Activated T-cell treated with anti-CD3 and anti-CD28 coated beads, Interleukin-2, amount 50 U/mL, for 72 hours (primary cell): Measurements from ENCODE around the gene ULK4. TPM values are rescaled to one million over a fixed set of nuclear protein-coding genes. Genes with fewer than 3 reads are reported as not detected.
"Not testable (repeated sequence)": the region's sequence is repeated elsewhere in the genome, so short reads cannot be mapped to it uniquely, and the experiment has no call there.

Source experiments
- ATAC-seq, 2 donors: fragments of 150-1000 bp; cut with Tn5 transposase; replicated peaks in 1 of 2; 2 replicates each; pipeline ENCODE4 v1.10.0; 2021; ENCODE audit warnings: moderate library complexity in 2 of 2, mild to moderate bottlenecking in 1 of 2
- DNase-seq, 2 donors: peaks; one replicate each; pipeline ENCODE4 v3.0.0; 2021 to 2022; ENCODE audit warnings: mixed read lengths in 1 of 2
- H3K27ac Mint-ChIP-seq: one replicate; pipeline ENCODE4 v1.8.0; 2022; ENCODE audit warnings: mild to moderate bottlenecking, moderate library complexity, mixed read lengths
- H3K27me3 Mint-ChIP-seq: one replicate; pipeline ENCODE4 v1.8.0; 2022; ENCODE audit warnings: low read depth, mixed read lengths
- H3K36me3 Mint-ChIP-seq, 2 donors: one replicate each; pipeline ENCODE4 v1.8.0; 2022; ENCODE audit warnings: mixed read lengths in 2 of 2, mild to moderate bottlenecking in 1 of 2; ENCODE audit not compliant: insufficient read depth in 2 of 2
- H3K4me1 Mint-ChIP-seq: one replicate; pipeline ENCODE4 v1.8.0; 2022; ENCODE audit warnings: low read depth, mixed read lengths
- H3K4me3 Mint-ChIP-seq, 2 donors: one replicate each; pipeline ENCODE4 v1.8.0; 2022; ENCODE audit warnings: mild to moderate bottlenecking in 2 of 2, mixed read lengths in 2 of 2, moderate library complexity in 2 of 2
- H3K9me3 Mint-ChIP-seq, 2 donors: one replicate each; pipeline ENCODE4 v1.8.0; 2022; ENCODE audit warnings: mixed read lengths in 2 of 2
- total RNA-seq, 2 donors: library from RNA; stranded (reverse); gene quantifications; one replicate each; pipeline ENCODE4 v1.2.3, GENCODE V29; 2022

Gene ULK4
- total RNA-seq, 2 donors from 2014 or later, result 8.0 to 11.1 TPM

- no peak for DNase-seq
- ATAC-seq, result no peak
- Mint-ChIP-seq H3K27ac (no peak overlapping the region), H3K4me1 (no peaks in the 10 kb centered on the region), H3K36me3 (no peaks in the 10 kb centered on the region), H3K9me3 (no peaks in the 10 kb centered on the region), H3K4me3 (no peak overlapping the region), H3K27me3 (no peaks in the 10 kb centered on the region)
Observed at GRCh38 chr3:41574900-41575299, 387.0 kb downstream of the ULK4 start.

- no peaks in the 10 kb centered on the region for H3K36me3 Mint-ChIP-seq
- no peaks in the 10 kb centered on the region for H3K27me3 Mint-ChIP-seq
- H3K4me3 Mint-ChIP-seq, result no peak overlapping the region
- DNase-seq (no peak), ATAC-seq (no peak)
- no peak overlapping the region for H3K27ac Mint-ChIP-seq
- no peaks in the 10 kb centered on the region for H3K4me1 Mint-ChIP-seq
- H3K9me3 Mint-ChIP-seq, result no peaks in the 10 kb centered on the region
Observed at GRCh38 chr3:41573591-41573990, 388.3 kb downstream of the ULK4 start.

GRCh38 chr3:41572092-41572491 lies 389.8 kb downstream of the ULK4 start:
- H3K27me3 Mint-ChIP-seq, result no peaks in the 10 kb centered on the region
- H3K36me3 Mint-ChIP-seq, result peaks cover 0 to 1% of the 10 kb centered on the region in 2 donors
- ATAC-seq, result no peak
- no peaks in the 10 kb centered on the region for H3K9me3 Mint-ChIP-seq
- DNase-seq, result no peak
- H3K4me1 Mint-ChIP-seq, result no peaks in the 10 kb centered on the region
- H3K27ac Mint-ChIP-seq, result no peak overlapping the region
- H3K4me3 Mint-ChIP-seq, result no peak overlapping the region

GRCh38 chr3:41569632-41570305 lies 392.1 kb downstream of the ULK4 start:
- Mint-ChIP-seq H3K4me3 (no peak overlapping the region), H3K36me3 (peaks cover under 1 to 1% of the 10 kb centered on the region in 2 donors), H3K9me3 (no peaks in the 10 kb centered on the region), H3K4me1 (no peaks in the 10 kb centered on the region), H3K27ac (no peak overlapping the region), H3K27me3 (no peaks in the 10 kb centered on the region)
- DNase-seq (no peak), ATAC-seq (no peak)

GRCh38 chr3:41565948-41566514 lies 395.9 kb downstream of the ULK4 start:
- no peaks in the 10 kb centered on the region for H3K27me3 Mint-ChIP-seq
- ATAC-seq (no peak), DNase-seq (no peak)
- H3K4me3 Mint-ChIP-seq, result no peak overlapping the region
- H3K36me3 Mint-ChIP-seq, result peaks cover 3% of the 10 kb centered on the region in 2 donors
- H3K9me3 Mint-ChIP-seq, result peaks cover 0 to 3% of the 10 kb centered on the region in 2 donors
- H3K4me1 Mint-ChIP-seq, result no peaks in the 10 kb centered on the region
- no peak overlapping the region for H3K27ac Mint-ChIP-seq

GRCh38 chr3:41565003-41565402 lies 396.9 kb downstream of the ULK4 start:
- Mint-ChIP-seq H3K27ac (no peak overlapping the region), H3K36me3 (peaks cover 3% of the 10 kb centered on the region in 2 donors)

GRCh38 chr3:41556245-41556644 lies 405.7 kb downstream of the ULK4 start:
- ATAC-seq, H3K27ac Mint-ChIP-seq, H3K27me3 Mint-ChIP-seq, H3K4me3 Mint-ChIP-seq, DNase-seq, H3K9me3 Mint-ChIP-seq, H3K36me3 Mint-ChIP-seq: not testable (repeated sequence)
- H3K4me1 Mint-ChIP-seq, result peaks cover 12% of the 10 kb centered on the region

More at GRCh38 chr3:41565003-41565402, 396.9 kb downstream of the ULK4 start:
- Mint-ChIP-seq H3K4me3 (no peak overlapping the region), H3K4me1 (no peaks in the 10 kb centered on the region), H3K27me3 (no peaks in the 10 kb centered on the region), H3K9me3 (peaks cover 0 to 3% of the 10 kb centered on the region in 2 donors)
- no peak for ATAC-seq
- no peak for DNase-seq

GRCh38 chr3:41532976-41533375 lies 428.9 kb downstream of the ULK4 start:
- ATAC-seq (no peak), DNase-seq (no peak)
- no peak overlapping the region for H3K27ac Mint-ChIP-seq
- H3K36me3 Mint-ChIP-seq, result no peaks in the 10 kb centered on the region
- no peak overlapping the region for H3K4me3 Mint-ChIP-seq
- peaks cover 0 to 2% of the 10 kb centered on the region in 2 donors for H3K9me3 Mint-ChIP-seq
- H3K27me3 Mint-ChIP-seq, result no peaks in the 10 kb centered on the region
- no peaks in the 10 kb centered on the region for H3K4me1 Mint-ChIP-seq

GRCh38 chr3:41526995-41527573 lies 434.8 kb downstream of the ULK4 start:
- DNase-seq (no peak), ATAC-seq (no peak)
- H3K9me3 Mint-ChIP-seq, result no peaks in the 10 kb centered on the region
- H3K27ac Mint-ChIP-seq, result no peak overlapping the region
- no peaks in the 10 kb centered on the region for H3K36me3 Mint-ChIP-seq
- no peak overlapping the region for H3K4me3 Mint-ChIP-seq
- no peaks in the 10 kb centered on the region for H3K27me3 Mint-ChIP-seq
- no peaks in the 10 kb centered on the region for H3K4me1 Mint-ChIP-seq

- no peaks in the 10 kb centered on the region for H3K27me3 Mint-ChIP-seq
- no peaks in the 10 kb centered on the region for H3K9me3 Mint-ChIP-seq
- DNase-seq (no peak), ATAC-seq (no peak)
- H3K4me1 Mint-ChIP-seq, result no peaks in the 10 kb centered on the region
- H3K36me3 Mint-ChIP-seq, result no peaks in the 10 kb centered on the region
- H3K27ac Mint-ChIP-seq, result no peak overlapping the region
- no peak overlapping the region for H3K4me3 Mint-ChIP-seq
Observed at GRCh38 chr3:41525303-41526064, 436.4 kb downstream of the ULK4 start.

- H3K27ac Mint-ChIP-seq, result no peak overlapping the region
- H3K4me1 Mint-ChIP-seq, result no peaks in the 10 kb centered on the region
- no peaks in the 10 kb centered on the region for H3K36me3 Mint-ChIP-seq
- DNase-seq, result no peak
- H3K4me3 Mint-ChIP-seq, result no peak overlapping the region
- H3K27me3 Mint-ChIP-seq, result no peaks in the 10 kb centered on the region
- no peaks in the 10 kb centered on the region for H3K9me3 Mint-ChIP-seq
- ATAC-seq, result no peak
Observed at GRCh38 chr3:41523897-41524296, 438.0 kb downstream of the ULK4 start.

- no peaks in the 10 kb centered on the region for H3K36me3 Mint-ChIP-seq
- no peak overlapping the region for H3K27ac Mint-ChIP-seq
- no peak overlapping the region for H3K4me3 Mint-ChIP-seq
- DNase-seq, result no peak
- H3K4me1 Mint-ChIP-seq, result no peaks in the 10 kb centered on the region
- H3K9me3 Mint-ChIP-seq, result no peaks in the 10 kb centered on the region
- H3K27me3 Mint-ChIP-seq, result no peaks in the 10 kb centered on the region
- ATAC-seq, result no peak
Observed at GRCh38 chr3:41522612-41523011, 439.3 kb downstream of the ULK4 start.

- Mint-ChIP-seq H3K4me3 (no peak overlapping the region), H3K36me3 (peaks cover 2% of the 10 kb centered on the region in 2 donors), H3K4me1 (no peaks in the 10 kb centered on the region), H3K27me3 (no peaks in the 10 kb centered on the region), H3K27ac (no peak overlapping the region), H3K9me3 (peaks cover 2 to 3% of the 10 kb centered on the region in 2 donors)
- no peak for ATAC-seq
- no peak for DNase-seq
Observed at GRCh38 chr3:41521010-41521655, 440.8 kb downstream of the ULK4 start.
